CD4-positive, alpha-beta T cell treated with Interleukin-6 for 4 hours (primary cell): ENCODE results near the gene TMEM86A.

ENCODE experiments used
- DNase-seq: peaks from one replicate; pipeline ENCODE4 v3.0.0-alpha.2; 2020; ENCODE audit warnings: mixed read lengths

Gene TMEM86A

GRCh38 chr11:18727479-18728236 is 29.1 kb downstream of the TMEM86A start:
- peak; percentile 72 for DNase-seq

- no peak for DNase-seq
Observed at GRCh38 chr11:18728658-18729057, 30.1 kb downstream of the TMEM86A start.

- DNase-seq: no peak
Observed at GRCh38 chr11:18729426-18729825, 30.8 kb downstream of the TMEM86A start.

GRCh38 chr11:18730020-18730419 is 31.4 kb downstream of the TMEM86A start:
- DNase-seq: no peak

GRCh38 chr11:18731441-18731840 is 32.9 kb downstream of the TMEM86A start:
- DNase-seq: no peak

GRCh38 chr11:18731949-18732821 is 33.6 kb downstream of the TMEM86A start:
- peak; percentile 74 for DNase-seq

GRCh38 chr11:18733202-18733601 is 34.6 kb downstream of the TMEM86A start:
- no peak for DNase-seq

GRCh38 chr11:18736590-18737148 is 38.1 kb downstream of the TMEM86A start:
- DNase-seq: no peak

GRCh38 chr11:18737642-18738041 is 39.1 kb downstream of the TMEM86A start:
- no peak for DNase-seq

- DNase-seq: no peak
Observed at GRCh38 chr11:18739685-18740084, 41.1 kb downstream of the TMEM86A start.

- DNase-seq: no peak
Observed at GRCh38 chr11:18741783-18742182, 43.2 kb downstream of the TMEM86A start.

- no peak for DNase-seq
Observed at GRCh38 chr11:18743365-18743764, 44.8 kb downstream of the TMEM86A start.

- DNase-seq: no peak
Observed at GRCh38 chr11:18743900-18744514, 45.4 kb downstream of the TMEM86A start.

- DNase-seq: no peak
Observed at GRCh38 chr11:18745251-18745650, 46.7 kb downstream of the TMEM86A start.

GRCh38 chr11:18748766-18749365 is 50.3 kb downstream of the TMEM86A start:
- DNase-seq: no peak

- no peak for DNase-seq
Observed at GRCh38 chr11:18749681-18750319, 51.2 kb downstream of the TMEM86A start.

- no peak for DNase-seq
Observed at GRCh38 chr11:18750944-18751343, 52.4 kb downstream of the TMEM86A start.

- no peak for DNase-seq
Observed at GRCh38 chr11:18752502-18752901, 53.9 kb downstream of the TMEM86A start.

- no peak for DNase-seq
Observed at GRCh38 chr11:18754308-18754707, 55.7 kb downstream of the TMEM86A start.
